ENCODE measurements around the gene CLTCL1. TPM values are rescaled to one million over a fixed set of nuclear protein-coding genes. Genes with fewer than 3 reads are reported as not detected.

The CLTCL1 gene
- total and polyA plus RNA-seq, 3 donors from 2014 or later, result 46.6 to 107 (median 54.4) TPM

DNA sequence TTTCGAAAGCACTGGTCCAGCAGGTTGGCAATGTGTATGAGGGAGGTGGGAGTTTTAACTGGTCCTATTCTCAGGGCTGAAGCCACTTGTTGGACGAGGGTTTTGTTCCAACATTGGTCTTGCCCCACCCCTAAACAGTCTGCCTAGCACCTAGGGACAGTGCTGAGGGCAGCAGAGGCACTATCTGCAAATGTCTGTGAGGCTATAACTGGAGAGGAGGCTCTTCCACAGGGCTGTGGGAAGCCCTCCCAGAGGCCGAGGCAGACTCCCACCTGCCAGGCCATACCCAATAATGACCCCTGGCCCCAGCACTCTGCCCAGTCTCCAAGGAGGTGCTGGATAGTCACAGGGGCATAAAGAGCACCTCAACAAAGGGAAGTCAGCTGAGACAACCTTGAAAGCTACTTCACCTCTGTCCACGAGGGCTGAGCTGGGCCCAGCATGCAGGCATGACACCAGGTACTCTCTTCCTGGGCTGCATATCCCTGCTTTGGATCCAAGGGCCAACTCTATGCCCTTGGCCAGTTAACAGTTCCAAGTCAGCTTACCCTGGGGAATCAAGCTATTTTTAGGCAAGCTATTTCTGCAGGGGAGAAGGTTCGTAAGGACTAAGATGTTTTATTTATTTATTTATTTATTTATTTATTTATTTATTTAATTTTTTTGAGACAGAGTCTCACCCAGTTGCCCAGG is 72.8 kb downstream of the CLTCL1 start:
- 67 to 72% methylated on average over 4 to 5 of the region's 5 CpGs for WGBS, 2 donors
- Histone ChIP-seq H3K36me3 (ENCODE audit: low read depth, missing control alignments) (no peaks in the 10 kb centered on the region), H3K9me3 (no peaks in the 10 kb centered on the region), H3K4me3 (no peak overlapping the region), H3K27ac (no peak overlapping the region), H3K27me3 (no peaks in the 10 kb centered on the region), H3K4me1 (peaks cover 10% of the 10 kb centered on the region)
- intact Hi-C loops (cut with DNase I; ENCODE audit: low total_unique reads), result no loop called here
- no peak for DNase-seq
- TF ChIP-seq, protein P1, sequence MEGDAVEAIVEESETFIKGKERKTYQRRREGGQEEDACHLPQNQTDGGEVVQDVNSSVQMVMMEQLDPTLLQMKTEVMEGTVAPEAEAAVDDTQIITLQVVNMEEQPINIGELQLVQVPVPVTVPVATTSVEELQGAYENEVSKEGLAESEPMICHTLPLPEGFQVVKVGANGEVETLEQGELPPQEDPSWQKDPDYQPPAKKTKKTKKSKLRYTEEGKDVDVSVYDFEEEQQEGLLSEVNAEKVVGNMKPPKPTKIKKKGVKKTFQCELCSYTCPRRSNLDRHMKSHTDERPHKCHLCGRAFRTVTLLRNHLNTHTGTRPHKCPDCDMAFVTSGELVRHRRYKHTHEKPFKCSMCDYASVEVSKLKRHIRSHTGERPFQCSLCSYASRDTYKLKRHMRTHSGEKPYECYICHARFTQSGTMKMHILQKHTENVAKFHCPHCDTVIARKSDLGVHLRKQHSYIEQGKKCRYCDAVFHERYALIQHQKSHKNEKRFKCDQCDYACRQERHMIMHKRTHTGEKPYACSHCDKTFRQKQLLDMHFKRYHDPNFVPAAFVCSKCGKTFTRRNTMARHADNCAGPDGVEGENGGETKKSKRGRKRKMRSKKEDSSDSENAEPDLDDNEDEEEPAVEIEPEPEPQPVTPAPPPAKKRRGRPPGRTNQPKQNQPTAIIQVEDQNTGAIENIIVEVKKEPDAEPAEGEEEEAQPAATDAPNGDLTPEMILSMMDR (IDR thresholded peaks at IDR 0.05), result no peak
- TF ChIP-seq POLR2A (IDR thresholded peaks at IDR 0.05), result no peak

DNA sequence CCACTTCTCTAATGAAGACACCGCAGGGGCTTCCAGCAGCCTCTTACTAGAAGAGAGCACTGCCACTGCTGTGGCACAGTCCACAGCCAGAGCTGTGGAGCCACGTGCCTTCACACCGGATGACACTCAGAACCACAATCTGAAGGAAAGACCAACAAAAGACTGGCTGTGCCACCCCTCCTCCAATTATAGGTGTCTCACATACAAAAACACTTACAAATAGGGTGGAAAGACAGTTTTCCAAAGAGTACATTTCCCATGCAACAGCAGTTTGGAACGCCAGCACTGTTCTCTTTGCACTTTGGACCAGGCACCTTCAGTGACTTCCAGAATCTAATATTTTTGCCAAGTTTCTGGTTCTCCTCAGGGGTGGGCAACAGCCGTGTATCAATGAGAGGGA is 74.9 kb downstream of the CLTCL1 start:
- intact Hi-C loops (cut with DNase I; ENCODE audit: low total_unique reads), result no loop called here
- H3K9me3 ChIP-seq, result no peaks in the 10 kb centered on the region
- H3K4me1 ChIP-seq, result peaks cover 10% of the 10 kb centered on the region
- WGBS, 2 donors, result 83 to 89% methylated on average over 3 to 5 of the region's 5 CpGs
- no peaks in the 10 kb centered on the region for H3K27me3 ChIP-seq
- TF ChIP-seq POLR2A (IDR thresholded peaks at IDR 0.05), result no peak
- TF ChIP-seq, protein P1 (IDR thresholded peaks at IDR 0.05), result no peak
- H3K27ac ChIP-seq, result no peak overlapping the region
- H3K36me3 ChIP-seq (ENCODE audit: low read depth, missing control alignments), result no peaks in the 10 kb centered on the region
- no peak for DNase-seq
- H3K4me3 ChIP-seq, result no peak overlapping the region

GRCh38 chr22:19215360-19215759 is 76.2 kb downstream of the CLTCL1 start:
- 91 to 98% methylated on average over 14 of the region's 14 CpGs for WGBS, 2 donors
- Histone ChIP-seq H3K36me3 (ENCODE audit: low read depth, missing control alignments) (no peaks in the 10 kb centered on the region), H3K9me3 (no peaks in the 10 kb centered on the region), H3K4me3 (no peak overlapping the region), H3K27me3 (no peaks in the 10 kb centered on the region), H3K27ac (no peak overlapping the region), H3K4me1 (peaks cover 10% of the 10 kb centered on the region)
- intact Hi-C loops (cut with DNase I; ENCODE audit: low total_unique reads), result no loop called here
- no peak for DNase-seq
- TF ChIP-seq, protein P1 (IDR thresholded peaks at IDR 0.05), result no peak
- TF ChIP-seq POLR2A (IDR thresholded peaks at IDR 0.05), result no peak

GRCh38 chr22:19214078-19214473 is 77.4 kb downstream of the CLTCL1 start:
- Histone ChIP-seq H3K4me3 (no peak overlapping the region), H3K9me3 (no peaks in the 10 kb centered on the region), H3K36me3 (ENCODE audit: low read depth, missing control alignments) (no peaks in the 10 kb centered on the region), H3K27ac (no peak overlapping the region), H3K4me1 (peaks cover 10% of the 10 kb centered on the region), H3K27me3 (no peaks in the 10 kb centered on the region)
- WGBS, 2 donors, result 57 to 75% methylated on average over 4 of the region's 4 CpGs
- DNase-seq, result no peak
- intact Hi-C loops (cut with DNase I; ENCODE audit: low total_unique reads), result no loop called here
- no peak for TF ChIP-seq POLR2A (IDR thresholded peaks at IDR 0.05)
- TF ChIP-seq, protein P1 (IDR thresholded peaks at IDR 0.05), result no peak

All from testis (tissue), 3 donors.